HG03060 (cell line): Measurements from ENCODE around the gene C17orf114.

Experiments used
- ATAC-seq: cut with Tn5 transposase; IDR thresholded peaks from one replicate; pipeline ENCODE4 v1.9.1; 2021; ENCODE audit warnings: low read depth, moderate number of reproducible peaks; ENCODE audit not compliant: unreplicated experiment

C17orf114 gene

GRCh38 chr17:4788807-4789700 is 13.1 kb downstream of the C17orf114 start, which contains the start of gene GLTPD2:
Gene GLTPD2 (plus strand): TSS chr17:4788964. CDS start chr17:4789012, 48 bp downstream.
- ATAC-seq, result no peak

GRCh38 chr17:4788159-4788806 is 13.8 kb downstream of the C17orf114 start:
- no peak for ATAC-seq

- no peak for ATAC-seq
Observed at GRCh38 chr17:4786516-4786915, 15.6 kb downstream of the C17orf114 start.

GRCh38 chr17:4786106-4786511 is 16.0 kb downstream of the C17orf114 start, which contains the start of gene VMO1:
Gene VMO1 (minus strand): TSS chr17:4786364. CDS start chr17:4786352, 12 bp downstream.
- ATAC-seq, result no peak

- ATAC-seq, result no peak
Observed at GRCh38 chr17:4785311-4786105, 16.6 kb downstream of the C17orf114 start.

GRCh38 chr17:4782652-4783051 is 19.5 kb downstream of the C17orf114 start:
- ATAC-seq, result no peak

- no peak for ATAC-seq
Observed at GRCh38 chr17:4780325-4780955, 21.7 kb downstream of the C17orf114 start.

GRCh38 chr17:4777969-4778760 is 24.0 kb downstream of the C17orf114 start:
- no peak for ATAC-seq

- ATAC-seq, result no peak
Observed at GRCh38 chr17:4772235-4772613, 29.9 kb downstream of the C17orf114 start.

- no peak for ATAC-seq
Observed at GRCh38 chr17:4771519-4772234, 30.5 kb downstream of the C17orf114 start, which contains the start of gene TM4SF5. Gene TM4SF5 (plus strand): TSS chr17:4771886. CDS start chr17:4771923, 37 bp downstream.

GRCh38 chr17:4769628-4770027 is 32.5 kb downstream of the C17orf114 start:
- ATAC-seq, result no peak

GRCh38 chr17:4768298-4768697 is 33.8 kb downstream of the C17orf114 start:
- ATAC-seq, result no peak

- ATAC-seq, result no peak
Observed at GRCh38 chr17:4766723-4767122, 35.4 kb downstream of the C17orf114 start.

GRCh38 chr17:4766201-4766600 is 35.9 kb downstream of the C17orf114 start:
- ATAC-seq, result no peak

GRCh38 chr17:4764595-4764994 is 37.5 kb downstream of the C17orf114 start:
- no peak for ATAC-seq

GRCh38 chr17:4759776-4760236 is 42.3 kb downstream of the C17orf114 start:
- ATAC-seq, result no peak

GRCh38 chr17:4753392-4753791 is 48.7 kb downstream of the C17orf114 start:
- no peak for ATAC-seq

- ATAC-seq, result no peak
Observed at GRCh38 chr17:4751932-4752331, 50.2 kb downstream of the C17orf114 start.
